Lower leg skin (tissue), 4 donors: ENCODE results near the gene FBN1. TPM values are rescaled to one million over a fixed set of nuclear protein-coding genes. Genes with fewer than 3 reads are reported as not detected.

Experiments
- DNase-seq, 2 donors: peaks; one replicate each; pipeline ENCODE4 v3.0.0-alpha.2; 2019; ENCODE audit warnings: low spot score in 2 of 2
- H3K4me3 ChIP-seq: fragments of 200-600 bp; sonication (generic); 2 replicates; pipeline ENCODE4 v1.5.1; 2017; ENCODE audit warnings: mild to moderate bottlenecking, low read depth; ENCODE audit not compliant: poor library complexity, severe bottlenecking
- CTCF ChIP-seq, 3 donors: fragments of 450-650 bp; IDR thresholded peaks; one replicate each; pipeline ENCODE4 v1.5.1; 2016; ENCODE audit warnings: antibody characterized with exemption in 3 of 3, mild to moderate bottlenecking in 3 of 3, moderate library complexity in 2 of 3
- POLR2A ChIP-seq, 2 donors: fragments of 450-650 bp; IDR thresholded peaks; one replicate each; pipeline ENCODE4 v1.6.1; 2016 to 2017; ENCODE audit warnings: antibody characterized with exemption in 2 of 2, mild to moderate bottlenecking in 1 of 2, moderate library complexity in 1 of 2
- WGBS, 2 donors: methylation state at CpG; one replicate each; pipeline ENCODE4 v1.1.5; 2018; 5-methylcytosine and 5-hydroxymethylcytosine counted together
- intact Hi-C: fragments of 100-400 bp; cut with DNase I; formaldehyde crosslinking; loops from one replicate; pipeline ENCODE4 v1.15.0; 2023; ENCODE audit warnings: low total_unique reads
- total RNA-seq, 4 donors: library from RNA; depleted of rRNA; stranded (reverse); fragments of >200 nt; gene quantifications; one replicate each; pipeline ENCODE4 v1.1.0, GENCODE V29; 2016

FBN1 gene
- total RNA-seq, 4 donors from 2014 or later: 15.0 to 59.3 (median 24.0) TPM

- H3K4me3 ChIP-seq: no peak overlapping the region
- no peak for TF ChIP-seq CTCF (IDR thresholded peaks at IDR 0.05)
- no peak for TF ChIP-seq POLR2A (IDR thresholded peaks at IDR 0.05)
- DNase-seq: no peak
- WGBS, 2 donors: 76 to 78% methylated on average over 3 of the region's 3 CpGs
- intact Hi-C loops: no loop called here
These were observed 106.6 kb downstream of the FBN1 start for GRCh38 chr15:48538941-48539340.

- intact Hi-C loops: no loop called here
- TF ChIP-seq POLR2A (IDR thresholded peaks at IDR 0.05): no peak
- TF ChIP-seq CTCF (IDR thresholded peaks at IDR 0.05): no peak
- DNase-seq: no peak
- no peak overlapping the region for H3K4me3 ChIP-seq
- 65 to 69% methylated on average over 16 of the region's 16 CpGs for WGBS, 2 donors
These were observed 108.0 kb downstream of the FBN1 start for GRCh38 chr15:48537271-48538113.

GRCh38 chr15:48536681-48537091 lies 108.8 kb downstream of the FBN1 start:
- no peak for TF ChIP-seq POLR2A (IDR thresholded peaks at IDR 0.05)
- TF ChIP-seq CTCF (IDR thresholded peaks at IDR 0.05): no peak
- intact Hi-C loops: no loop called here
- 32 to 47% methylated on average over 3 of the region's 3 CpGs for WGBS, 2 donors
- DNase-seq: no peak
- H3K4me3 ChIP-seq: no peak overlapping the region

- 41 to 52% methylated on average over 2 of the region's 2 CpGs for WGBS, 2 donors
- TF ChIP-seq POLR2A (IDR thresholded peaks at IDR 0.05) (no peak), CTCF (IDR thresholded peaks at IDR 0.05) (no peak)
- H3K4me3 ChIP-seq: no peak overlapping the region
- no peak for DNase-seq
- intact Hi-C loops: no loop called here
These were observed 111.5 kb downstream of the FBN1 start for GRCh38 chr15:48533982-48534381.

GRCh38 chr15:48532946-48533345 lies 112.6 kb downstream of the FBN1 start:
- intact Hi-C loops: no loop called here
- no peak for DNase-seq
- H3K4me3 ChIP-seq: no peak overlapping the region
- no peak for TF ChIP-seq CTCF (IDR thresholded peaks at IDR 0.05)
- TF ChIP-seq POLR2A (IDR thresholded peaks at IDR 0.05): no peak

- intact Hi-C loops: no loop called here
- TF ChIP-seq POLR2A (IDR thresholded peaks at IDR 0.05) (no peak), CTCF (IDR thresholded peaks at IDR 0.05) (no peak)
- whole genome bisulfite sequencing, 2 donors: 96 to 98% methylated on average over 4 of the region's 4 CpGs
- DNase-seq: no peak
- H3K4me3 ChIP-seq: no peak overlapping the region
These were observed 115.0 kb downstream of the FBN1 start for GRCh38 chr15:48530528-48530927.
